Hypothalamus (tissue), 51 donors: ENCODE data around the gene RASGRP1.

ENCODE experiments used
- DNase-seq, 51 donors: peaks; one replicate each; lab custom pipeline; 2025; lab: John Stamatoyannopoulos, UW

Gene RASGRP1

GRCh38 chr15:38464675-38465074, 99.9 kb downstream of the RASGRP1 start:
- DNase-seq: no peak

GRCh38 chr15:38463893-38464292, 100.7 kb downstream of the RASGRP1 start:
- no peak for DNase-seq

- DNase-seq: no peak
Observed at GRCh38 chr15:38461066-38461833, 103.4 kb downstream of the RASGRP1 start.

- no peak for DNase-seq
Observed at GRCh38 chr15:38460543-38460942, 104.1 kb downstream of the RASGRP1 start.

- DNase-seq: no peak
Observed at GRCh38 chr15:38459480-38459879, 105.1 kb downstream of the RASGRP1 start.

- DNase-seq: no peak
Observed at GRCh38 chr15:38458646-38459045, 106.0 kb downstream of the RASGRP1 start.

- DNase-seq: no peak
Observed at GRCh38 chr15:38455092-38455491, 109.5 kb downstream of the RASGRP1 start.

- peak in 1 of 51 donors; percentile 34 for DNase-seq
Observed at GRCh38 chr15:38454696-38455090, 109.9 kb downstream of the RASGRP1 start.

- DNase-seq: peak; percentile 54 to 95 (median 83)
Observed at GRCh38 chr15:38453971-38454695, 110.5 kb downstream of the RASGRP1 start, which contains the start of gene FAM98B. FAM98B (plus strand) TSS chr15:38454127; CDS start chr15:38454162, 35 bp downstream.

GRCh38 chr15:38441130-38441519, 123.5 kb downstream of the RASGRP1 start:
- DNase-seq: no peak

- peak in 17 of 51 donors; percentile 2 to 37 (median 11) for DNase-seq
Observed at GRCh38 chr15:38440353-38441129, 124.1 kb downstream of the RASGRP1 start.
